Measurements from ENCODE around the gene IL1RAPL1.

The IL1RAPL1 gene

GRCh38 chrX:28651186-28651585 lies 63.9 kb downstream of the IL1RAPL1 start:
- no peak for TF ChIP-seq CTCF (conservative IDR thresholded peaks at IDR 0.05; ENCODE audit: low read length)
- no peak overlapping the region for H3K4me3 ChIP-seq (ENCODE audit: low read length)
- DNase-seq (ENCODE audit: low read depth), result no peak

- DNase-seq (ENCODE audit: low read depth), result no peak
- TF ChIP-seq CTCF (conservative IDR thresholded peaks at IDR 0.05; ENCODE audit: low read length), result no peak
- no peak overlapping the region for H3K4me3 ChIP-seq (ENCODE audit: low read length)
These were observed 72.0 kb downstream of the IL1RAPL1 start for GRCh38 chrX:28659269-28659668.

GRCh38 chrX:28665778-28666177 lies 78.5 kb downstream of the IL1RAPL1 start:
- DNase-seq (ENCODE audit: low read depth), result no peak
- no peak for TF ChIP-seq CTCF (conservative IDR thresholded peaks at IDR 0.05; ENCODE audit: low read length)
- H3K4me3 ChIP-seq (ENCODE audit: low read length), result no peak overlapping the region

- no peak for TF ChIP-seq CTCF (conservative IDR thresholded peaks at IDR 0.05; ENCODE audit: low read length)
- no peak for DNase-seq (ENCODE audit: low read depth)
- H3K4me3 ChIP-seq (ENCODE audit: low read length), result no peak overlapping the region
These were observed 81.1 kb downstream of the IL1RAPL1 start for GRCh38 chrX:28668303-28668702.

GRCh38 chrX:28668957-28669356 lies 81.7 kb downstream of the IL1RAPL1 start:
- H3K4me3 ChIP-seq (ENCODE audit: low read length), result no peak overlapping the region
- no peak for TF ChIP-seq CTCF (conservative IDR thresholded peaks at IDR 0.05; ENCODE audit: low read length)
- DNase-seq (ENCODE audit: low read depth), result no peak

GRCh38 chrX:28670074-28670473 lies 82.8 kb downstream of the IL1RAPL1 start:
- no peak for DNase-seq (ENCODE audit: low read depth)
- no peak overlapping the region for H3K4me3 ChIP-seq (ENCODE audit: low read length)
- no peak for TF ChIP-seq CTCF (conservative IDR thresholded peaks at IDR 0.05; ENCODE audit: low read length)

- no peak overlapping the region for H3K4me3 ChIP-seq (ENCODE audit: low read length)
- DNase-seq (ENCODE audit: low read depth), result no peak
- no peak for TF ChIP-seq CTCF (conservative IDR thresholded peaks at IDR 0.05; ENCODE audit: low read length)
These were observed 87.9 kb downstream of the IL1RAPL1 start for GRCh38 chrX:28675173-28675572.

Measured in AG10803 (cell line).